Measurements from ENCODE around the gene BRI3. TPM values are rescaled to one million over a fixed set of nuclear protein-coding genes. Genes with fewer than 3 reads are reported as not detected.

BRI3 gene
- total and polyA plus RNA-seq, 2 of the 8 experiments (the other 6 are each of a cell fraction or from before 2014, with no cell fraction given): 77.5 to 93.4 TPM

GRCh38 chr7:98335411-98335977 lies 54.0 kb downstream of the BRI3 start:
- no peak overlapping the region for H2AK5ac ChIP-seq (ENCODE audit: low read depth, low read length)
- no peak for FAIRE-seq
- no peak overlapping the region for H4K91ac ChIP-seq (replicated peaks; ENCODE audit: insufficient read length, low read length)
- no peak overlapping the region for H3K14ac ChIP-seq (ENCODE audit: insufficient read length)
- no peak overlapping the region for H3K4ac ChIP-seq (replicated peaks; ENCODE audit: insufficient read length, low read depth, low read length)
- no peak overlapping the region for H2BK12ac ChIP-seq (ENCODE audit: low read depth, low read length)
- no peak for DNase-seq (ENCODE audit: low read depth in 1 of 2, low spot score in 2 of 2)
- no peaks in the 10 kb centered on the region for H3K27me3 ChIP-seq (replicated peaks in 1 of 4; ENCODE audit: control insufficient read depth in 3 of 4, extremely low read depth in 1 of 4, insufficient read depth in 3 of 4, low read length in 3 of 4)
- H2BK20ac ChIP-seq (ENCODE audit: low read length): no peak overlapping the region
- no peaks in the 10 kb centered on the region for H3K4me1 ChIP-seq (replicated peaks in 1 of 4; ENCODE audit: control insufficient read depth in 3 of 4, insufficient read depth in 4 of 4, low read length in 3 of 4)
- H3K23ac ChIP-seq (ENCODE audit: insufficient read length): no peak overlapping the region
- no peak overlapping the region for H3K4me3 ChIP-seq (ENCODE audit: extremely low read depth in 1 of 4, insufficient read depth in 2 of 4, low read depth in 3 of 4, low read length in 4 of 4)
- H4K8ac ChIP-seq (ENCODE audit: extremely low read depth, insufficient read depth, low read length): no peak overlapping the region
- ChIA-PET POLR2A (ENCODE audit: partially characterized antibody) (no interaction called here), CTCF (ENCODE audit: partially characterized antibody) (no interaction called here)
- H3K56ac ChIP-seq (replicated peaks; ENCODE audit: insufficient read length, low read depth, low read length): no peak overlapping the region
- no peak overlapping the region for H2AFZ ChIP-seq (ENCODE audit: low read length)
- no peak overlapping the region for H3K4me2 ChIP-seq (ENCODE audit: insufficient read depth in 1 of 2, low read depth in 2 of 2, low read length in 2 of 2)
- no peaks in the 10 kb centered on the region; a peak in 1 of 4 replicates for H3K79me2 ChIP-seq (ENCODE audit: control insufficient read depth in 1 of 2, insufficient read depth in 2 of 2, low read length in 2 of 2)
- no peaks in the 10 kb centered on the region; a peak in 2 of 8 replicates for H3K36me3 ChIP-seq (ENCODE audit: control insufficient read depth in 2 of 4, insufficient read depth in 4 of 4, low read length in 3 of 4)
- H4K5ac ChIP-seq (ENCODE audit: insufficient read length, low read depth, low read length): no peak overlapping the region
- H3K18ac ChIP-seq (ENCODE audit: extremely low read depth, low read length): no peak overlapping the region
- no peak overlapping the region for H2BK15ac ChIP-seq (ENCODE audit: low read length)
- no peak overlapping the region for H3K9ac ChIP-seq (replicated peaks in 1 of 4; ENCODE audit: extremely low read depth in 1 of 4, low read depth in 3 of 4, low read length in 3 of 4)
- H2BK120ac ChIP-seq (replicated peaks; ENCODE audit: low read depth, low read length): no peak overlapping the region
- H3K27ac ChIP-seq (ENCODE audit: low read depth, low read length): no peak overlapping the region
- peaks cover 5% of the 10 kb centered on the region; the same call in 1 of the 2 replicates for H3K79me1 ChIP-seq (ENCODE audit: low read depth, low read length)
- 94% methylated on average over 8 of the region's 8 CpGs; no CpG with 5 or more reads in 1 of the 2 experiments for WGBS, 2 experiments (ENCODE audit: extremely low coverage in 1 of 2, insufficient coverage in 1 of 2, insufficient read length in 1 of 2, insufficient replicate concordance in 2 of 2, low coverage in 1 of 2, low lambda C conversion rate in 2 of 2, missing lambda C conversion rate in 1 of 2)
- no peak overlapping the region for H2BK5ac ChIP-seq (ENCODE audit: low read depth, low read length)
- 0 out of 4 replicates have a peak, but pooled peaks cover 0 to 3% of the 10 kb centered on the region in 2 experiments for H3K9me3 ChIP-seq (ENCODE audit: insufficient read depth in 2 of 2, low read depth in 1 of 2, low read length in 1 of 2)
- peaks cover 1 to 3% of the 10 kb centered on the region in 2 experiments for H4K20me1 ChIP-seq (replicated peaks in 1 of 2; ENCODE audit: control insufficient read depth in 1 of 2, insufficient read depth in 2 of 2, low read length in 2 of 2)
- H3K23me2 ChIP-seq (ENCODE audit: low read depth, low read length): no peaks in the 10 kb centered on the region
- TF ChIP-seq CHD2 (IDR thresholded peaks at IDR 0.05; ENCODE audit: low read length): no peak
- TF ChIP-seq TAF7 (optimal IDR thresholded peaks at IDR 0.05; ENCODE audit: borderline replicate concordance, low read depth, low read length): no peak
- TF ChIP-seq CEBPB (IDR thresholded peaks at IDR 0.05; ENCODE audit: low read depth, low read length): no peak
- TF ChIP-seq NANOG (IDR thresholded peaks at IDR 0.05; ENCODE audit: insufficient read depth, low read depth, low read length, poor library complexity, severe bottlenecking): no peak
- TF ChIP-seq MAFK (IDR thresholded peaks at IDR 0.05; ENCODE audit: low read depth, low read length): no peak
- no peak for TF ChIP-seq BACH1 (IDR thresholded peaks at IDR 0.05; ENCODE audit: low read length)
- no peak for TF ChIP-seq BRCA1 (IDR thresholded peaks at IDR 0.05; ENCODE audit: low read depth, low read length)
- no peak for TF ChIP-seq RXRA (IDR thresholded peaks at IDR 0.05; ENCODE audit: insufficient read depth, low read depth, low read length)
- TF ChIP-seq JUN (IDR thresholded peaks at IDR 0.05; ENCODE audit: low read depth, low read length): no peak
- TF ChIP-seq RAD21 (IDR thresholded peaks at IDR 0.05 in 1 of 2, conservative IDR thresholded peaks at IDR 0.05 in 1 of 2; ENCODE audit: low read depth in 2 of 2, low read length in 2 of 2): no peak
- no peak for TF ChIP-seq EGR1 (IDR thresholded peaks at IDR 0.05; ENCODE audit: borderline replicate concordance, low read depth, low read length)
